HG03045 (cell line): ENCODE measurements around the gene SYT2.
"Not testable (repeated sequence)": the region's sequence is repeated elsewhere in the genome, so short reads cannot be mapped to it uniquely, and the experiment has no call there.

Experiments used
- ATAC-seq: cut with Tn5 transposase; IDR thresholded peaks from one replicate; pipeline ENCODE4 v1.9.1; 2021; ENCODE audit warnings: mild to moderate bottlenecking, moderate library complexity; ENCODE audit not compliant: unreplicated experiment

Gene SYT2

DNA sequence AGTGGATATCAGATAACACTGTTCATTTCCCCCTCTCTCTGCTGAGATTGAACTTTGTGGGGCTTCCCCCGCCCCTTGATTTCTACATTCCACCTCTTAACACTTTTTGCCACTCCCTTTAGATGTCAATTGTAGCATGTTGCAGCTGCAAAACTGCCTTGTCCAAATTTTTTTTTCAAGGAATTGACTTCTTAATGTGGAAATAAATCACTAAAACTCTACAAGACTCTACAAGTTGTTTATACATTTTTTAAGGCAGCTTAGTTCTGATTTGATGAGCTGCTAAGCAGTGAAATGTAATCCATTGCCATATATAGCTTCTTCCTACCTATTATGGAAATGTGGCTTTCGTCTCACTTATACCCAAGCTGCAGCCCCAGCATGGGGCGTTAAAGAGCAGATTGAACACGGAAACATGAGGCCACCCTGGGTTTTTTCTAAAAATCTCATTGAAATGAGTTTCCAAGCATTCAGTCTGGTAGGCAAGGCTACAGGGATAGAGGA lies 132.2 kb downstream of the SYT2 start:
- ATAC-seq, result no peak

DNA sequence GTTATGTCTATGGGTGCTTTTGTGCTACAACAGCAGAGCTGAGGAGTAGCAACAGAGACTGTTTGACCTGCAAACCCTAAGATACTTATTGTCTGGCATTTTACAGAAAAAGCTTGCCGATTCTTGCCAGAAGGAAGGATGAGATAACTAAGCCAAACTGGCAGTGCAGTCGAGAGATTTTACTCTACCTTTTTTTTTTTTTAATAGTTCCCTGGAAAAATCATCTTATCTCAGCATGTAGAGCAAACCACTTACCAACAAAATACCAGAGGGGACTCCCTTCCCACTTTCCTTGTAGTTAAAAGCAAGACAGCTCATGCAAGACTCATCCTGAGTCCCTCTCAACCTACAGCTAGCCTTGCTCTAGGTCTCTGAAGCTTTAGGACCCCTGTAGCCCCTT lies 132.9 kb downstream of the SYT2 start:
- no peak for ATAC-seq

DNA sequence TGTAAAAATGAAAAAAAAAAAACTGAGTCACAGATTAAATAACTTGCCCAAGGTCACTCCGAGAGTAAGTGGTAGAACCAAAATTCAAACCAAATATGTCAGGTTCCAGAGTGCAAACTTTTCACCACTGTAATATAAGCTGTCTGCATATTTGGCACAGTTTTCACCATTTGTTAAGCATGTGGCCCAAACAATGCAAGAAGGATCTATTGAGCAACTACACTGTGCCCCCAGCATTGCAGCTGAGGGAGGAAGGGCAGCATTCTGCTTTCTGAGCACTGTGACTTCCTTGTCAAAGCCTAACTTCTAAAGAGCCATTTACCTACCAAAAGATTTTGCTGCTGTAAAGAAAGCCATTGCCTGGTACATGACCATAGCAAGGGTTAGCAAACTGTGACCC lies 133.4 kb downstream of the SYT2 start:
- ATAC-seq, result no peak

DNA sequence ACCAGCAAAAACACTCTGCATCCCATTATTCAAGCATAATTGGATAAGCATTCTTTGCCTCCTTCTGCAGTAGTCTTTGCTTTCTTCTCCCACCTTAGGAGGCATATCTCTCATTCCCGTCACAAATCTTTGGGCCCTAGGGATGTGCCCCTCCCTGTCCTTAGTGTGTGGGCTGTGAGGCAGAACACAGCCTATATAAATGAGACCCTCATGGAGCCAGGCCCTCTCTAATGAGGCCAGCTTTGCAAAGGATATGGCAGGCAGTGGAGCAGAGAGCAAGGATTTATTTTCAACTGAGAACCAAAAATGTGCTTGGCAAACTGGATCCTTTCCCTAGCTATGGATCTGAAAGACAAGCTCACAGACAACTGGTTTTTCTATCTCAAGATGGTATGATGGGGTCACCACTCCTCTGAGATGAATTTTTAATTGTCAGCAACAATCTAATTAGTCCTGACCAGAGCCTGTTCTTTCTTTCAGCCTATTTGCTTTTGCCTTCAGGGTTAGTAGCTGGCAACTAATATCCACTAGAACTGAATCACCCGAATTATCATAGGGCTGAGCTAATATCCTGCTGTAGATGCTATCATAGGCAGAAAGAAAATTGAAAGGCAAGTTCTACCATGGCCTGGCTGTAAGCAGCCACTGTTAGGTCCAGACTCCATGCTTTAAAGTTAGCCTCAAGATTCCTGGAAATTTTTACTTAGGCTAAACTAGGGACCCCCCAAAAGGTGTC lies 134.2 kb downstream of the SYT2 start:
- ATAC-seq, result no peak

- no peak for ATAC-seq
These were observed 137.4 kb downstream of the SYT2 start for GRCh38 chr1:202572867-202573266.

DNA sequence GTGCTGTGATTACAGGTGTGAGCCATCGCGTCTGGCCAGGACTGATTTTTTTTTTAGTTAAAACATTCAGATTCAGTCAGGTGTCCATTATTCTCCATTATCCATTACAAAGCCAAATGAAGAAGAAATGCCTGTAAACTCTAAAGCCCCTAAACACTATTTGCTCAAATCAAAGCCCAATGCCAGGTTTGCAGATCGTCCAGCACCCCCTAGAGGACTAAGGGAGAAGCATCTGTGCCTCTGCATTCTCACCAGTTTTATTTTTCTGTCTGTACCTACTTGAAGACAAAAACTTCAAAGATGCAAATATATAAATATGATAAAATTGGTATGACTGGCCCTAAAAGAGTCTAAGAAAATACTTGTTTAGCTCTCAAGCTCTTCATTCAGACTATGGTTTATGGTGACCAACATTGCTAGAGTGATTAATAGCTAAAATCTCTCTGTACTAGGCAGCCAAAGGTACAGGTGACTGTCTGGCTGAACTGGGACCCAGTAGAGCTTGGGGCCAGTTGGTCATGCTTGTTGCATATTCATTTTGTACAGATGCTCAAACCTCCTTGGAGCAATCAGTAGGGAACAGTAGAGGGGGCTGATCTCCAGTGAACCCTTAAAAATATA lies 138.4 kb downstream of the SYT2 start:
- no peak for ATAC-seq

DNA sequence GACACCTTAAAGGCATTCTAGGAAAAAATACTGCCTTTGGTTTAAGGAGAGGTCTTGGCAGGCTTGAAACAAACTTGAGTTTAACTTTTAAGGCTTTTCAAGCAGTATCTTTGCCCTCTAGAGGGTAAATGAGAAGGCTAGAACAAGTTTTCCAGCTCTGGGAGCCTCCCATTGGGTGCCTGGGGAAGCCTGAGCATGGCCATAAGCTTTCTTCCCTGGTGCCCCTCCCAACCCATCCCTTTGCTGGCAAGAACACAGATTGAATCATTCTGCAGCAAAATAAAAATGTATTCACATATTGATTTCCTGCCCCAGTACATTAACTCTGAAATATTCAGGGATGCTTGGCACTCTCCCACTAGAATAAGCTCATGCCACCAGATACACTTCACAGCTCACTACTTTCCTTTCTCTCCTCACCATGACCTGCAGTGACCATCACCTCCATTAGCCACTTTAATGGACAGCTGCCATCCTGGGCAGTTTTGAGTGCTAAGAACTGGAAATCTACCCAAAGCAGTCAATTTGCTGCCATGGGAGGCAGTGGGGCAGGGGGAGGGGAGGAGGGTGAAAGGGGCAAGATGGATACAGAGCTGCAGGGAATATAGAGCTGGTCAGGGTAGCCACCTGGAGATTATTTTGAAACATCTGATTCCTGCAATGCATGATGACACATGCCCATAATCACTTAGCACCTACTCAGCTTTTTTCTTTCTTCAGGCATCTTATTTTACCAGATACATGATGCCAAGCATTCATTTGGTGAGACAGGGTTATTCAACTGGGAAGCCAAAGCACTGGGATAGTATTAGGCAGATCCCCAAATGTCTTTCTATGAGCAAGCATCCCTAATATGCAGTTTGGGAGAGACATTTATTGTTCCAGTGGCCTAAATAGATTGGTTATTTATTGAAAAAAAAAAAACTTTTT lies 140.6 kb downstream of the SYT2 start:
- no peak for ATAC-seq

DNA sequence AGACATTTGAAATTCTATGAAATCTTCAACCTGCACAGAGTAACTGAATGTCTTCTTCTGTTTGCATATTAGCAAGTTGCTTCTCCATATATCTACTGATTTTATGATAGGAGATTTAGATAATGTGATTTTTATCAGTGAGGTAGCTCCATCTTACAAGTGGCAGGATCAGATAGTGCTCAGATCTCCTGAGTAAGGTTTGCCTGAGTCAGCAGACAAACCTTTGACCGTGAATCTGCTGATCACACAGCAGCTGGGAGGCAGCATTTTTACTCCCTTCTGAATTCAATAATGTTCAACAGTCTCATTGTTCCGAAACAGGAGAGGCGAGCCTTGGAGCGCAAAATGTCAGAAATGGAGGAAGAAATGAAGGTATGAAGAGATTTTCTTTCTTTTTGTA lies 141.4 kb downstream of the SYT2 start:
- no peak for ATAC-seq

DNA sequence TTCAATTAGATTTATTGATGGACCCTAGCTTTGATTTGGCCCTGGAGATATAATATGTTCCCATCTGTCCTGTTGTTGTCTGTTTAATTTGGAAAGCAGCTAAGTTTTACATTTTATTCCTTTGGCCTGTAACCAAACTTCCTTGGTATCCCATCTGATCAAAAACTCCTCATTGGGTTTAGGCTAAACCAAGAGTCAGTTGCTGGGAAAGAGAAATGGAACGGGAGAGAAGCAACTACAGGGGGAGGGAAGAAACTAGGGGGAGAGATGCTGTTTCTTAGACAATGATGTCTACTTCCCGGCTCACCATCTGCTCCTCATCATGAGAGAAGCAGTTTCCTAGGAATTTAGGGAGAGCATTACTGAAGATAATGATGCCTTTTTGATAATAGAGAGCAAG lies 141.8 kb downstream of the SYT2 start:
- no peak for ATAC-seq

- no peak for ATAC-seq
These were observed 142.5 kb downstream of the SYT2 start for GRCh38 chr1:202567738-202568137.

- no peak for ATAC-seq
These were observed 144.2 kb downstream of the SYT2 start for GRCh38 chr1:202565890-202566602.

DNA sequence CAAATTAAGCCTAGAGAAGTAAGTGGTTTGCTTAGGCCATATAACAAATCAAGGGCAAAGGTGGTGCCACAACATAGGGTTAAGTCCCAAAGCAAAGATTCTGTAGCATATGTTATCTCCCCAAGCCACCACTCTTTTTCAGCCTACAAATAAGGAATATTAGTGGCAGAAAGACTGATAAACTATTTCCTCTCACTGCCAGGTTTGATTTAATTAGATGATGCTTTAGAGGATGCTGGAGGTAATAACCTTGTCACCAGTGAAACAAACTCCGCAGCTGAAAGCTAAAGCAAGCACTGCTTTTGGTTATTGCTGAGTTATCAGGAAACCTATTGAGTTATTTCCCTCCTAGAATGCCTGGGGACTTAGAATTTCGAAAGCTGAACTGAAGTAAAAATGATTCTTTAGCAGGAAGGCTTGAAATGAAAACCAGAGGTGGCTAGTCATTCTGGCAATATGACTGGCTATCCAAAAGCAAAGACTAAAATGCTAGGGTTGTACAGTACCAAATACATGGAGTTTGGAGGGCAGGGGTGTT lies 145.2 kb downstream of the SYT2 start:
- ATAC-seq, result no peak

- no peak for ATAC-seq
These were observed 146.4 kb downstream of the SYT2 start for GRCh38 chr1:202563818-202564217.

DNA sequence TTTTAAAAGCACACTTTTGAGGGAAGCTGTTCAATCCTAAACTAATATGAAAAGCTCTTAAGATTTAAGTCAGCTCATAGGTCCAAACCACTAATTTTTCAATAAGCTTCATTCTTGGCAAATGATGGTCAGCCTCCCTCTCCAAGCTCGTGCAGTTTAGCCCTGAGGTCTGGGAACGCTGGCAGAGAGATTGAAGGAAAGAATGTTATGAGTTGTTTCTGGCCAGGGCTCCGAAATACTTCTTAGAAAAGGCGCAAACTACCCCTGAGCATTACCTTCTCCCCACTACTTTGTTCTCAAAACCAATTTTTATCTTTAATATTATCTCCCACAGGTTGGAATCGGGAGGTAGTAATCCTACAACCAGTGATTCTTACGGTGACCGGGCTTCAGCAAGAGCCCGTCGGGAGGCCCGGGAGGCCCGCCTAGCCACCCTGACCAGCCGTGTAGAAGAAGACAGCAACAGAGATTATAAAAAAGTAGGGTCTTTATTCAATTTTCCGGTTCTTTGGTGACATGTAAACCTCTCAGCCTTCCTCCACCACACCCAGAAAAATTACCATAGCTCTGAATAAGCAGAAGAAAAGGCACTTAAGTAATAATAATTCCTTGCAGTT lies 147.7 kb downstream of the SYT2 start:
- ATAC-seq, result no peak

DNA sequence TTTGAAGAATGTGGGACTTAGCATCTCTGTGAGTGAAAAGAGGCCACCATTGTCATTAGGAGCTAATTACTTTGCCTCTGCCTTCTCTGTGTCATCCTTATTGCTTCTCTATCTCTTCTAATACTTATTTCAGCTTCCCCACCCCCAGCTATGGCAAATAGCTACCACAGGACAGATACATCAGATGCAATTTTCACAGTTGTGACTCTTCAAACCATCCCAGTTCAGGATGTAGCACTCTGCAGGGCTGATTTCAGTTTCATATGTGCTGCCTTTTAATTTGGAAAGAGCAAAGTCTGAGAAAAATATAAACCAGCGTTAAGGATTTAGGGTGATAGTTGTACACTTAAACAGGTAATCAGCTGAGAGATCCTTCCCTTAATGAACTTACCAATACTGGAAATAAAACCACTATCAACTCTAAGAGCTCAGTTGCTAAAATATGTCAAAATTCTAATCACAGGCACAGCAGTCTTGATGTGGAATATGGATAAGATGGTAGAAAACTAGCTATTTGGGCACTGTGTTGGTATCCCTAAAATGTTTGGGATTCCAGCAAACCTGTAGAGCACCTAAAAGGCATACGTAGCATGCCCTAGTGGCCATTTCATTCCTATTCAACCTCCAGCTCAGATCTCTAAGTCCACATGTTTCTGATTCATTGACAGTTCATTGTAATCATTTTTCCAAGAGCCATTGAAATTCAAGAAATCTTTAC lies 148.4 kb downstream of the SYT2 start:
- ATAC-seq, result no peak

DNA sequence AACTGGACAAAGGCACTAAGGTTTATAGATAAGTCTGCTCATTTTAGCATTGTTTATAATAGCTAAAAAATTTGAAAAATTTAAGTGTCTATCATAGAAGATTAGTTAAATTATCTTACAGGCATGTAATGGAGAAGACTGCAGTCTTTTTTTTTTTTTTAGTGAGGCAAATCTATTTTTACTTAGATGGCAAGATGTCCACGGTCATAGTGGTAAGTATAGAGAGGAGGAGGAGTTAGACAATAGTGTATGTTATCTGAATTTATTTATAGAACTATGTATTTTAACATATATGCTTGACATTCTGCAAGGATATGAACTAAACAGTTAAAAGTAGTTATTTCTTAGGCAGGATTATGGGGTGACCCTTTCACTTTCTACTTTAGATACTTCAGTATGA lies 149.0 kb downstream of the SYT2 start:
- no peak for ATAC-seq

- not testable (repeated sequence) for ATAC-seq
These were observed 152.6 kb downstream of the SYT2 start for GRCh38 chr1:202557662-202558061.

GRCh38 chr1:202556037-202556436 lies 154.2 kb downstream of the SYT2 start:
- not testable (repeated sequence) for ATAC-seq

GRCh38 chr1:202554619-202555018 lies 155.6 kb downstream of the SYT2 start:
- not testable (repeated sequence) for ATAC-seq
